Kidney epithelial cell (primary cell): ENCODE measurements around the gene HOXD3. TPM values are rescaled to one million over a fixed set of nuclear protein-coding genes. Genes with fewer than 3 reads are reported as not detected.

Experiments
- DNase-seq: peaks from one replicate; pipeline ENCODE4 v3.0.0-alpha.2; 2010; ENCODE audit warnings: low read depth
- H3K27me3 ChIP-seq: 2 replicates; pipeline ENCODE4 v1.6.0; 2011; ENCODE audit warnings: low read length; ENCODE audit not compliant: control insufficient read depth, insufficient read depth
- H3K36me3 ChIP-seq: 2 replicates; pipeline ENCODE4 v1.5.1; 2011; ENCODE audit warnings: low read length; ENCODE audit not compliant: control insufficient read depth, insufficient read depth
- H3K4me3 ChIP-seq: 2 replicates; pipeline ENCODE4 v1.5.1; 2011; ENCODE audit warnings: low read depth, mild to moderate bottlenecking, control low read depth, low read length
- CTCF ChIP-seq: IDR thresholded peaks from 2 replicates; pipeline ENCODE4 v1.5.1; 2011; ENCODE audit warnings: mild to moderate bottlenecking, moderate library complexity, low read length, control low read depth, inconsistent platforms; ENCODE audit not compliant: insufficient read depth, poor library complexity, severe bottlenecking
- total RNA-seq: library from RNA; depleted of rRNA; stranded (reverse); fragments of >200 nt; gene quantifications from 2 replicates; pipeline ENCODE4 v1.2.3, GENCODE V29; 2015

The HOXD3 gene
- total RNA-seq, 1 donor from 2014 or later: 5.4 TPM

GRCh38 chr2:176181551-176181950 is 24.4 kb downstream of the HOXD3 start:
- no peaks in the 10 kb centered on the region for H3K27me3 ChIP-seq
- no peak for TF ChIP-seq CTCF

GRCh38 chr2:176182671-176183070 is 25.6 kb downstream of the HOXD3 start:
- H3K36me3 ChIP-seq: no peaks in the 10 kb centered on the region
- no peak for TF ChIP-seq CTCF
- no peak for DNase-seq
- H3K27me3 ChIP-seq: no peaks in the 10 kb centered on the region
- no peak overlapping the region for H3K4me3 ChIP-seq

More at GRCh38 chr2:176181551-176181950, 24.4 kb downstream of the HOXD3 start:
- no peak overlapping the region for H3K4me3 ChIP-seq
- no peaks in the 10 kb centered on the region for H3K36me3 ChIP-seq
- no peak for DNase-seq

- TF ChIP-seq CTCF: no peak
- Histone ChIP-seq H3K27me3 (no peaks in the 10 kb centered on the region), H3K4me3 (no peak overlapping the region), H3K36me3 (no peaks in the 10 kb centered on the region)
- no peak for DNase-seq
These were observed 27.6 kb downstream of the HOXD3 start for GRCh38 chr2:176184749-176185148.

GRCh38 chr2:176186024-176186423 is 28.9 kb downstream of the HOXD3 start:
- DNase-seq: no peak
- H3K27me3 ChIP-seq: no peaks in the 10 kb centered on the region
- no peak for TF ChIP-seq CTCF
- H3K36me3 ChIP-seq: no peaks in the 10 kb centered on the region
- no peak overlapping the region for H3K4me3 ChIP-seq

- no peaks in the 10 kb centered on the region for H3K36me3 ChIP-seq
- peak overlapping the region; percentile 82 for H3K4me3 ChIP-seq
- no peak for DNase-seq
- H3K27me3 ChIP-seq: no peaks in the 10 kb centered on the region
- TF ChIP-seq CTCF: no peak
These were observed 30.2 kb downstream of the HOXD3 start for GRCh38 chr2:176187200-176187898.

- Histone ChIP-seq H3K27me3 (no peaks in the 10 kb centered on the region), H3K4me3 (peak within 1 kb of the TSS; percentile 82), H3K36me3 (no peaks in the 10 kb centered on the region)
- DNase-seq: no peak
- no peak for TF ChIP-seq CTCF
These were observed 31.0 kb downstream of the HOXD3 start, which contains the start of gene HOXD1 for GRCh38 chr2:176187899-176188773. Gene HOXD1 (plus strand): TSS chr2:176188668. CDS start chr2:176188802, 134 bp downstream.
